Neural cell (in vitro differentiated cells): ENCODE data around the gene KIT. TPM values are rescaled to one million over a fixed set of nuclear protein-coding genes. Genes with fewer than 3 reads are reported as not detected.

Experiments
- H2AFZ ChIP-seq: fragments of 200-600, 300-800 bp; sonication (generic), shearing (Covaris generic); 2 replicates; pipeline ENCODE4 v1.6.0; 2014; ENCODE audit warnings: low read depth, mild to moderate bottlenecking, antibody characterized with exemption, low read length, moderate library complexity
- H3F3A ChIP-seq: fragments of 200-600 bp; shearing (Covaris generic); 2 replicates; pipeline ENCODE4 v1.6.1; 2016; ENCODE audit warnings: mild to moderate bottlenecking, moderate library complexity, mixed read lengths, antibody characterized with exemption, low read length; ENCODE audit not compliant: insufficient read depth, poor library complexity, severe bottlenecking
- H3K27ac ChIP-seq: fragments of 200-600, 300-800 bp; sonication (generic), shearing (Covaris generic); 2 replicates; pipeline ENCODE4 v1.5.1; 2014; ENCODE audit warnings: mild to moderate bottlenecking, low read length, moderate library complexity
- H3K27me3 ChIP-seq: fragments of 300-800, 200-600 bp; sonication (generic), shearing (Covaris generic); 2 replicates; pipeline ENCODE4 v1.6.0; 2014; ENCODE audit warnings: mild to moderate bottlenecking, low read depth, low read length, moderate library complexity; ENCODE audit not compliant: insufficient read depth
- H3K36me3 ChIP-seq: fragments of 300-800, 200-600 bp; sonication (generic), shearing (Covaris generic); 2 replicates; pipeline ENCODE4 v1.5.1; 2014; ENCODE audit warnings: mild to moderate bottlenecking, antibody characterized with exemption, low read length, moderate library complexity; ENCODE audit not compliant: insufficient read depth
- H3K4me2 ChIP-seq: fragments of 300-800, 200-600 bp; sonication (generic), shearing (Covaris generic); 2 replicates; pipeline ENCODE4 v1.6.0; 2014; ENCODE audit warnings: mild to moderate bottlenecking, low read length
- H3K4me3 ChIP-seq: fragments of 300-800, 200-600 bp; sonication (generic), shearing (Covaris generic); 2 replicates; pipeline ENCODE4 v1.5.1; 2014; ENCODE audit warnings: mild to moderate bottlenecking, low read length, moderate library complexity
- H3K79me2 ChIP-seq: fragments of 200-600 bp; shearing (Covaris generic); replicated peaks from 2 replicates; pipeline ENCODE4 v1.6.0; 2014; ENCODE audit warnings: mild to moderate bottlenecking, low read length, moderate library complexity; ENCODE audit not compliant: insufficient read depth
- H3K9ac ChIP-seq: fragments of 300-800, 200-600 bp; sonication (generic), shearing (Covaris generic); 2 replicates; pipeline ENCODE4 v1.6.1; 2016; ENCODE audit warnings: mild to moderate bottlenecking, low read length, mixed read lengths
- H3K9me2 ChIP-seq: fragments of 200-600 bp; shearing (Covaris generic); 2 replicates; pipeline ENCODE4 v1.6.1; 2016; ENCODE audit warnings: mild to moderate bottlenecking, low read length, mixed read lengths; ENCODE audit not compliant: insufficient read depth
- H3K9me3 ChIP-seq: fragments of 200-600, 300-800 bp; sonication (generic), shearing (Covaris generic); 2 replicates; pipeline ENCODE4 v1.6.1; 2016; ENCODE audit warnings: mild to moderate bottlenecking, mixed run types, low read length, moderate library complexity, mixed read lengths
- H4K20me1 ChIP-seq: fragments of 200-600 bp; shearing (Covaris generic); 2 replicates; pipeline ENCODE4 v1.6.1; 2016; ENCODE audit warnings: mild to moderate bottlenecking, mixed run types; ENCODE audit not compliant: insufficient read depth
- EP300 ChIP-seq: fragments of 450-650 bp; conservative IDR thresholded peaks from 2 replicates; pipeline ENCODE4 v1.6.1; 2014; ENCODE audit warnings: antibody characterized with exemption, mild to moderate bottlenecking, moderate library complexity; ENCODE audit not compliant: poor library complexity, severe bottlenecking
- EZH2 ChIP-seq: fragments of 200-600, 300-800 bp; shearing (Covaris generic), sonication (generic); IDR thresholded peaks from 2 replicates; pipeline ENCODE4 v1.6.1; 2014; ENCODE audit warnings: antibody characterized with exemption, low read length, borderline replicate concordance, mild to moderate bottlenecking; ENCODE audit not compliant: insufficient read depth, poor library complexity, severe bottlenecking
- MXI1 ChIP-seq: fragments of 450-650 bp; conservative IDR thresholded peaks from 2 replicates; pipeline ENCODE4 v1.6.1; 2014; ENCODE audit warnings: antibody characterized with exemption, mild to moderate bottlenecking; ENCODE audit not compliant: poor library complexity, severe bottlenecking
- POLR2AphosphoS5 ChIP-seq: IDR thresholded peaks from 2 replicates; pipeline ENCODE4 v1.6.1; 2012
- RAD21 ChIP-seq: fragments of 450-650 bp; conservative IDR thresholded peaks from 2 replicates; pipeline ENCODE4 v1.6.1; 2014; ENCODE audit warnings: antibody characterized with exemption, mild to moderate bottlenecking, moderate library complexity
- SMC3 ChIP-seq: fragments of 450-650 bp; conservative IDR thresholded peaks from 2 replicates; pipeline ENCODE4 v1.6.1; 2014; ENCODE audit warnings: antibody characterized with exemption, mild to moderate bottlenecking, moderate library complexity; ENCODE audit not compliant: poor library complexity
- TAF1 ChIP-seq: IDR thresholded peaks from 2 replicates; pipeline ENCODE4 v1.6.1; 2012; ENCODE audit warnings: low read depth
- polyA plus RNA-seq: library from polyadenylated mRNA; depleted of rRNA; stranded (reverse); fragments of >200 nt; gene quantifications from 2 replicates; pipeline ENCODE4 v1.2.3, GENCODE V29; 2014
- TF ChIP-seq, protein P1 (sequence below): IDR thresholded peaks from 2 replicates; pipeline ENCODE4 v1.6.1; 2012; ENCODE audit warnings: borderline replicate concordance
- TF ChIP-seq, protein P2 (sequence below): fragments of 450-650 bp; IDR thresholded peaks from 2 replicates; pipeline ENCODE4 v1.5.1; 2014; ENCODE audit warnings: antibody characterized with exemption, mild to moderate bottlenecking, moderate library complexity; ENCODE audit not compliant: poor library complexity, severe bottlenecking

Gene KIT
- polyA plus RNA-seq, 1 donor from 2014 or later = 0.95 TPM

DNA sequence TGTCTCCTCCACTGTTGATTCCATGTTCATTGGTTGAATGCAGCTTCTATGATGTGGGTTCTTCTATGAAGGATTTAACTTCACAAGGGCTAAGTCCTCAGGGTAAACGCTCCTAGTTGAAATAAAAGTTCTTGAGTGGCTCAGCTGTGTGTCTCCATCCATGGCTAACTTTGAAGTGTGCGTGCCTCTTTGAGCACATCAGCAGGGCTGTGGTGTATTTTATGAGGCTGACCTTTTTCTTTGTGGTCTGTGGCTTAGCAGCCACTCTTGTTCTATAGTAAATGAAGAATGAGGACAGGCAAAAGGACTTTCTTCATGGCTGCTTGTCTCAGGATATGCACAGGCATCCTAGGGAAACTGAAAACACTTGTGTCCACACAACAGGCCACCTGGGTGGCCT lies 88.5 kb downstream of the KIT start:
- H3F3A ChIP-seq = no peaks in the 10 kb centered on the region
- H3K9me3 ChIP-seq = peaks cover 3% of the 10 kb centered on the region
- no peak overlapping the region for H3K27ac ChIP-seq
- H3K79me2 ChIP-seq = no peaks in the 10 kb centered on the region
- no peak overlapping the region for H3K4me2 ChIP-seq
- no peaks in the 10 kb centered on the region for H3K36me3 ChIP-seq
- H4K20me1 ChIP-seq = no peaks in the 10 kb centered on the region
- H2AFZ ChIP-seq = no peak overlapping the region
- TF ChIP-seq, protein P1, sequence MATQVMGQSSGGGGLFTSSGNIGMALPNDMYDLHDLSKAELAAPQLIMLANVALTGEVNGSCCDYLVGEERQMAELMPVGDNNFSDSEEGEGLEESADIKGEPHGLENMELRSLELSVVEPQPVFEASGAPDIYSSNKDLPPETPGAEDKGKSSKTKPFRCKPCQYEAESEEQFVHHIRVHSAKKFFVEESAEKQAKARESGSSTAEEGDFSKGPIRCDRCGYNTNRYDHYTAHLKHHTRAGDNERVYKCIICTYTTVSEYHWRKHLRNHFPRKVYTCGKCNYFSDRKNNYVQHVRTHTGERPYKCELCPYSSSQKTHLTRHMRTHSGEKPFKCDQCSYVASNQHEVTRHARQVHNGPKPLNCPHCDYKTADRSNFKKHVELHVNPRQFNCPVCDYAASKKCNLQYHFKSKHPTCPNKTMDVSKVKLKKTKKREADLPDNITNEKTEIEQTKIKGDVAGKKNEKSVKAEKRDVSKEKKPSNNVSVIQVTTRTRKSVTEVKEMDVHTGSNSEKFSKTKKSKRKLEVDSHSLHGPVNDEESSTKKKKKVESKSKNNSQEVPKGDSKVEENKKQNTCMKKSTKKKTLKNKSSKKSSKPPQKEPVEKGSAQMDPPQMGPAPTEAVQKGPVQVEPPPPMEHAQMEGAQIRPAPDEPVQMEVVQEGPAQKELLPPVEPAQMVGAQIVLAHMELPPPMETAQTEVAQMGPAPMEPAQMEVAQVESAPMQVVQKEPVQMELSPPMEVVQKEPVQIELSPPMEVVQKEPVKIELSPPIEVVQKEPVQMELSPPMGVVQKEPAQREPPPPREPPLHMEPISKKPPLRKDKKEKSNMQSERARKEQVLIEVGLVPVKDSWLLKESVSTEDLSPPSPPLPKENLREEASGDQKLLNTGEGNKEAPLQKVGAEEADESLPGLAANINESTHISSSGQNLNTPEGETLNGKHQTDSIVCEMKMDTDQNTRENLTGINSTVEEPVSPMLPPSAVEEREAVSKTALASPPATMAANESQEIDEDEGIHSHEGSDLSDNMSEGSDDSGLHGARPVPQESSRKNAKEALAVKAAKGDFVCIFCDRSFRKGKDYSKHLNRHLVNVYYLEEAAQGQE = no peak
- TF ChIP-seq EZH2 = no peak
- TF ChIP-seq, protein P2, sequence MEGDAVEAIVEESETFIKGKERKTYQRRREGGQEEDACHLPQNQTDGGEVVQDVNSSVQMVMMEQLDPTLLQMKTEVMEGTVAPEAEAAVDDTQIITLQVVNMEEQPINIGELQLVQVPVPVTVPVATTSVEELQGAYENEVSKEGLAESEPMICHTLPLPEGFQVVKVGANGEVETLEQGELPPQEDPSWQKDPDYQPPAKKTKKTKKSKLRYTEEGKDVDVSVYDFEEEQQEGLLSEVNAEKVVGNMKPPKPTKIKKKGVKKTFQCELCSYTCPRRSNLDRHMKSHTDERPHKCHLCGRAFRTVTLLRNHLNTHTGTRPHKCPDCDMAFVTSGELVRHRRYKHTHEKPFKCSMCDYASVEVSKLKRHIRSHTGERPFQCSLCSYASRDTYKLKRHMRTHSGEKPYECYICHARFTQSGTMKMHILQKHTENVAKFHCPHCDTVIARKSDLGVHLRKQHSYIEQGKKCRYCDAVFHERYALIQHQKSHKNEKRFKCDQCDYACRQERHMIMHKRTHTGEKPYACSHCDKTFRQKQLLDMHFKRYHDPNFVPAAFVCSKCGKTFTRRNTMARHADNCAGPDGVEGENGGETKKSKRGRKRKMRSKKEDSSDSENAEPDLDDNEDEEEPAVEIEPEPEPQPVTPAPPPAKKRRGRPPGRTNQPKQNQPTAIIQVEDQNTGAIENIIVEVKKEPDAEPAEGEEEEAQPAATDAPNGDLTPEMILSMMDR = no peak
- no peak for TF ChIP-seq EP300
- TF ChIP-seq MXI1 = no peak
- TF ChIP-seq RAD21 = no peak
- TF ChIP-seq SMC3 = no peak
- no peak for TF ChIP-seq TAF1
- TF ChIP-seq POLR2AphosphoS5 = no peak
- H3K27me3 ChIP-seq = no peaks in the 10 kb centered on the region
- no peak overlapping the region for H3K4me3 ChIP-seq
- no peak overlapping the region for H3K9ac ChIP-seq
- H3K9me2 ChIP-seq = no peaks in the 10 kb centered on the region

DNA sequence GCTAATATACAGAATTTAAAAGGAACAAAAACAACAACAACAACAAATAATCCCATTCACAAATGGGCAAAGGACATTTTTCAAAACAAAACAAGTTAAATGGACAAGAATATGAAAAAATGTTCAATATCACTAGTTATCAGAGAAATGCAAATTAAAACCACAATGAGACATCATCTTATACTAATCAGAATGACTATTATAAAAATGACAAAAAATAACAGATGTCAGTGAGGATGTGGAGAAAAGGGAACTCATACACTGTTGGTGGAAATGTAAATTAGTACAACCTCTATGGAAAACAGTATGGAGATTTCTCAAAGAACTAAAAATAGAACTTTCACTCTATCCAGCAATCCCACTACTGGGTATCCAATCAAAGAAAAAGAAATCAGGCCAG lies 92.6 kb downstream of the KIT start:
- Histone ChIP-seq H3K9me3 (no peaks in the 10 kb centered on the region), H2AFZ (no peak overlapping the region), H3K27me3 (no peaks in the 10 kb centered on the region), H3K9ac (no peak overlapping the region), H3K79me2 (no peaks in the 10 kb centered on the region), H3K9me2 (no peaks in the 10 kb centered on the region), H3F3A (no peaks in the 10 kb centered on the region), H3K4me2 (no peak overlapping the region), H3K4me3 (no peak overlapping the region), H3K27ac (peak overlapping the region; percentile 34), H3K36me3 (no peaks in the 10 kb centered on the region), H4K20me1 (no peaks in the 10 kb centered on the region)
- no peak for TF ChIP-seq MXI1
- TF ChIP-seq, protein P2 = no peak
- TF ChIP-seq, protein P1 = no peak
- TF ChIP-seq RAD21 = no peak
- no peak for TF ChIP-seq SMC3
- TF ChIP-seq POLR2AphosphoS5 = no peak
- TF ChIP-seq EP300 = no peak
- no peak for TF ChIP-seq EZH2
- TF ChIP-seq TAF1 = no peak
